Dermis microvascular lymphatic vessel endothelial cell (primary cell): ENCODE results near the gene APP. TPM values are rescaled to one million over a fixed set of nuclear protein-coding genes. Genes with fewer than 3 reads are reported as not detected.

Experiments
- DNase-seq, 2 donors: peaks; one replicate each; pipeline versions ENCODE4 v3.0.0 to v3.0.0-alpha.2; 2010; ENCODE audit warnings: low read depth in 2 of 2
- total RNA-seq: library from RNA; depleted of rRNA; stranded (reverse); fragments of >200 nt; gene quantifications from 2 replicates; pipeline ENCODE4 v1.2.1, GENCODE V29; 2014

APP gene
- total RNA-seq, 1 donor from 2014 or later: 603 TPM

DNA sequence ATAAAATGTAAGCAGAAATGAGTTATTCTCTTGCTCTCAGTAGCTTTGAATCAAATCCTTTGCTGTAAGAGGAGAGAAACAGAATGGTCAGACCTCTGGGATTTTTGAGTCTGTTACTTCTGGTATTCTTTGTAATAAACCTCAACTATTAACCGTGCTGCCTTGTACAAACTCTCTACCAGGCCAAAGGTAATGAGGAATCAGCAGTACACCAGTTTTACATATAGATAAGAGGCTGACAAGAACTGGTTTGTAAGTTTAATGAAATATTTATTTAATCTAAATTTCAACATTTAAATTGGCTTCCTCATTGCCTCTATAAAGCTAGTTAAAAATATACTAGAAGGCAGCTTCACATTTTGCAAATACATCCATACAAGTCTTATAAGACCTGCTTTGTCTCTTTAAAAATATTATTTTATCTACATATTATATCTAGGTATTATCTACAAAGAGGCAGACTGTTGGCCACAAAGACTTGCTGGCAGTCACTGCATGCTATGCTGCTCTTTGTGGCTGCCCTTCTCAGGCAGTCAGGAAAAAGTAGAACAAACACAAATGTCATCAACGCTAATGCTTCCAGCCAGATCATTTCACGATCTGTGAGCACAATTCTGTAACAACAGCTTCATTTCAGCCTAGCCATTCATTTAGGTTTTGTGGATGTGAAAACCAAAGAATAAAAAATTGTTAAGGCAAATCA is 262.8 kb downstream of the APP start:
- peak in 1 of 2 donors; percentile 58 for DNase-seq

DNA sequence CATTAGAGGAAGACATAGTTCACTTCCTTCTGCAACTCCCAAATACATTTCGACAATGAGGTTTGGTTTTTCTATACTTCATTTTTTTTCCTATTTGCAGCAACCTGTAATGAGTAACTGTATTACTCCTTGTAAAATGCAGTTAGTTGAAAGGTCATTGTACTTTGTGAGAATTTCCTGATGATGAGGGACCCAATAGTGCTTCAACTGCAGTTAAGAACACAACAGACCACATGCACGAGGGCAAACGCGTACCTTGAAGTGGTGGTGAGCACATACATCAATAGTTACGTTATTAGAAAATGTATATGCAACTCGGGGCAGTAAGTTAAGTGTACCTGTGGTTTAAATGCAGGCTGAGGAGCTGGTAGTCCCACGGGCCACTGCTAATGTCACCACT is 264.0 kb downstream of the APP start:
- DNase-seq: no peak

DNA sequence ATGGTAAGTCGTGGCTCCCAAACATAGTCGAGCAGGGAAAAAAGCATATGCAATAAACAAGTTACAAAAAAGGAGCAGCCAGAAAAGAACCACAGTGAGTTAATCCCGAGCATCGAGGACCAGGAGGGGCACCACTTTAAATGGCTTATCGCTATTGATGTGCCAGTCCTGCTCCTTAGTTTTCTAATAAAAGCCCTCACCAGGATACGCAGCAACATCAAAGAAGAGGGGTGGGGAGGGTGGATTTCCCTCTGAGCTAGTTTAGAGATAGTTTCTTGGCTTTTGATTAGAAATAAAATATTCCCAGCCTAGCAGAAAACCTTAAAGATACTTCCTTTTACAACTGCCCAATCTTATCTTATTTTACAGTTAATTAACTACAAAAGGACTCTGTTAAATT is 265.4 kb downstream of the APP start:
- no peak for DNase-seq

DNA sequence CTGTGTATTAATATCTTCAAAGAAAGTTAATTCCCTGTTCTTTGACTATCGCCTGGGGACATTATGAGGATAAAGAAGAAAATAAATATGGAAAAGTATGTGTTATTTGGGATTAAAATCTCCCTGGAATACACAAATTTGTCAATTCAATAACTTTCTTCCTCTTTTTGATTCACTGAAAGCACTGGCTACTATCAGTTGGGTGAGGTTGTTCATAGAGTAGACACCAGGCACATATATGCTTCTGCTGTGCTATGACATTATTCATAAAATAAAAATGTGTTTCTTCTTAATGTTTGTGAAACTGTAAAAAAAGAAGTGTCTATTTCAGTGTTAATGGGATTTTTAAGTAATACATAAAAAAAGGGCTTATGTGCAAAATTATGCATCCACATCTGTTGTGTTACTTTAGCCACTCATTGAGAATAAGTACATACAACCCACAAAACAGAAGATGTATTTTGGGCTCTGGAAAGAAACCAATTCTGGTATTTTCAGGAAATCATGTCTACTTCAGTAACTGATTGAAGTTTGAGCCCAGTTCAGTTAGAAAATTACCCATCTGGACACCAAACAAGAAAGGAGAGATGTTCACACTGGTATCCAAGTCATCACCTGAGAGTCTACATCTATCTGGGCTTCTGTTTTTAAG is 266.4 kb downstream of the APP start:
- no peak for DNase-seq

DNA sequence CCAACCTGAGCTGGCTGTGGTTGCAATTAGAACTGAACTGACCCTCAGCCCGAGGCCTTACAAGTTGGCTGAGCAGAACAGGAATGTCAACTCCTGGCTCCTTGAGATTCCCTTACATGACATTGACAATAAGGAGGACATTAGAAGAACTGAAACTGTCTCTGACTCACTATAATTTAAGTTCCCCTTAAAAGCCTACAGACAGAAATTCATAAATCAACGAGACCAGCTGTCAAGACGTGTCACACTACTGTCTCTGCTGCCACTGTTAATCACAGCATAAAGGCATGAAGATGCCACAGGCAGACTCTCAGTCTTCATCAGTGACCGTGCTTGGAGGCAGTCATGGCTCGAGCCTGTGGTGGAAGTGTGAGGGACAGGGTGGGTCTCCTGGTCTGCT is 267.0 kb downstream of the APP start:
- no peak for DNase-seq

DNA sequence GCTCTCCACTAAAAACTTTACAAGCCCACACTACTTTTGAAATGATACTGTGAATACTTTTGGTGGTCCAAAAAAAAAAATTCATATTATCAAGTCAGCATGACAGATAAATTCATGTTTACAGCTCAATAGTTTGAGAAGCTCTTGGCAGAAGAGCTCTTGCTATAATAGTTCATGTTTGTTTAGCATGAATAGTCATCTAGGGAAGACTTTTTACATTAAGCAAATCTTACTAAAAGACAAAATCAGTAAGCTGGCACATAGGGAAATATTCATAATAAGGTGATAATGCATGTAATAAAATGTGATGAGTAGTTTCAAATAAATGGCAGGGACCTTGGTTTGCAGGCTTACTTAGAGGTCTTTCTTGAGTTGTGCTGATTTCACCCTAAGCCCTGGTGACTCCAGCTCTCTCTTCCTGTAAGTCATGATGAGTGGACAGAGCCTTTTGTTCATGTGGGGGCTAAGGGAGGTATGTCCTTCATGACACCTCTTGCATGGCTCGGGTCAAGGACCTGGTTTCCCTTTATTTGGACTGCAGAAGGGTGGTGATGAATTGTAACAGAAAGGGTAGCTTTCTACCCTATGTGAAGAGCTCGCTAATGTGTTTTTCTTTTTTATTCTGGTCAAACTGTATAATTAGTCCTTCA is 269.1 kb downstream of the APP start:
- DNase-seq: peak in 1 of 2 donors; percentile 56

DNA sequence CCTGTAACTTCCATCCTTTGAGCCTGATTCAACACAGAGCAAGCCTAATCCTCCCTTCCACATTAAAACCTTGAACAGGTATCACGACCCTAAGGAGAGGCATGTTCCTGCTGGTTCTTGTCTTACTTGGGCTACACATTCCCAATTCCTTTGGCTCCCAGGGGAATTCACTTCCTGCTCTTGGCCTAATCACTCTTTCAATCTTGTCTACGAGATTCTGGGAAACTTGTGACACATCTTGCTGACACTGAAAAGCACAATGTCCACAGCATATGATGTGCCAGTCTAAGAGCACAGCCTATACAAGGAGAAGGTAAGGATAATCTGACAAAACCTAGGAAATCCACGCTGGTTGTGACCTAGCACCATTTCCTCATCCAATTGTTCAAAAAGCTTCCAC is 271.9 kb downstream of the APP start:
- peak in 1 of 2 donors; percentile 31 for DNase-seq

DNA sequence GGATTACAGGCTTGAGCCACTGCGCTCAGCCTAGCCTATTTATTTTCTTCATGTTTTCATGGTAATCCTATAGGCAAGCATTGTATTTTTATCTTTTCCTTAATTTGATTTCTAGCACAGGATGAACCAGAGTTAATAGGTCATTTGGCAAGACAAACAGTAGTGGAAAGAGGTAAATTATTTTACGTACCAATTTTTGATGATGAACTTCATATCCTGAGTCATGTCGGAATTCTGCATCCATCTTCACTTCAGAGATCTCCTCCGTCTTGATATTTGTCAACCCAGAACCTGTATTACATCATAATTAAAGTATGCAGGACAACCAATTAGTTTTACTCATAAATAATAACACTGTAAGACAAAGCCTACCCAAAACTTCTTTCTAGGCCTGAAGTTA is 273.2 kb downstream of the APP start:
- no peak for DNase-seq

DNA sequence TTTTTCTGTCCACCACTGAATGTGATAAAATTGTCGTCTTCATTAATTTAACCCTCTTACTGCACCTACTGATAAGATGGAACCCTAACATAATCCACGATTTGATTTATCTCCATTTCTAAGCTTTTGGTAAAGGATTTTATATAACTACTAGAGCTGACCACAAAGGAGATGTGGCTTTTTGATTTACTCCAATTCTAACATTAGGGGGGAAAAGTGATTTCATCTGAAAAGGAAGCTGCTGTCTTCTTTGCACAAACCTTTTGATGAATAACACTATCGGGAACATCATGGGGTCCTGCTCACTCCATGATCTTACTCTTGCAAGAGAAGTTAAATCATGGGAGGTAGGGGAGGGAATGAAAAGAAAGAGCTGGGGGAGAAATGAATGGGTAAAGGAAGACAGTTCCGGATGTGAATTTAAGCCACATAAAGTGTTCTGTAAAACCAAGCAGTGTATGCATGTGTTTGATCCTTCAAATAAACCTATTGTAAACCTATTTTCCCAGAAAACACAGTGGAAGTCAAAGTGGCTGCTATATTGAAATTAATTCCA is 274.0 kb downstream of the APP start:
- DNase-seq: no peak

DNA sequence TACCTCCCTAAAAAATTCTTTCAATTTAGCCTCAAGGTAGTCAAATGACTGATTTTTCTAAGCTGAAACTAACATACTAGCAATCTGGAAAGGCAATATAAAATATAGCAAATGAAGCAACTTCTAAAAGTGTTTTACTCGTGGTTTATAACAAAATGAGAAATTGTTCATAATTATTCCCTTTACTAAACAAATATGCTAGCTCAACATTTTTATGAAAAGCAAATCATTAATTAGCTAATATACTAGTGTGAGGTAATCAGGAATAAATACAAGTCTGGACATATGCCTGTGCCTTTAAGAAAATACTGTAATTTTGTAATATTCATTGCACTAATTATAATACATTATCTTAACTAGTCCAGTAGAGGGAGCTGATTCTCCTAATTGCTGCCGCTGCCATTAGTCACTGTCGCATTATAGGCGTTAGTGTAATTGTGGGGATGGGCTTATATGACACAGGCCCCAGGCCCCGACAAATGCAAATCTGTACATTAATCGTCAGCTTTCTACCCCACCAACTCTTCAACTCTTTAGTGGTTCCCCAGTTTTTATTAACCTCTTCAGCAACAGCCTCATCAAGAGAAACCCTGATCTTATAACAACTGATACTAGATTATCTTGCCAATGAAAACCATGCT is 274.9 kb downstream of the APP start:
- DNase-seq: peak in 1 of 2 donors; percentile 70

DNA sequence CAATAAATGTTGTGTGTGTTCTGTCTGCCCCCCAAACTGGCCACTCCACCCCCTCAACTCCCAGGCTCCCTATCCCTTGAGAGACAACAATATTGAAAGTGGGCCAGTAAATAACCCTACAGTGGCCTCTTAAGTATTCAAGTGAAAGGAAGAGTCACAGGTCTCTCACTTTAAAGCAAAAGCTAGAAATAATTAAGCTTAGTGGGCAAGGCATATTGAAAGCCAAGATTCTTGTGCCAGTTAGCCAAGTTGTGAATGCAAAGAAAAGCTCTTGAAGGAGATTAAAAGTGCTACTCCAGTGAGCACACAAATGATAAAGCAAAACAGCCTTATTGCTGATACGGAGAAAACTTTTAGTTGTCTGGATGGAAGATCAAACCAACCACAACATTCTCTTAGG is 277.4 kb downstream of the APP start:
- no peak for DNase-seq

DNA sequence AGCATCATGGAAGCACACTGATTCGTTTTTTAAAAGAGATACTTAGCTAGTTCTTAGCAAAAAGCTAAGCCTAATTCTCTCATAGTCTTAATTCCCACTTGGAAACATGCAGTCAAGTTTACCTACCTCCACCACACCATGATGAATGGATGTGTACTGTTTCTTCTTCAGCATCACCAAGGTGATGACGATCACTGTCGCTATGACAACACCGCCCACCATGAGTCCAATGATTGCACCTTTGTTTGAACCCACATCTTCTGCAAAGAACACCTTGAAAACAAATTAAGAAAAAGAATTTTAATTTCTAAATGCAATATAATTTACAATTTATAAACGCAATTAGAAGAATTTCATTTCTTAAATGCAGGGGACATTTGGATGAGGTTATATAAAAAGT is 279.0 kb downstream of the APP start:
- DNase-seq: no peak

DNA sequence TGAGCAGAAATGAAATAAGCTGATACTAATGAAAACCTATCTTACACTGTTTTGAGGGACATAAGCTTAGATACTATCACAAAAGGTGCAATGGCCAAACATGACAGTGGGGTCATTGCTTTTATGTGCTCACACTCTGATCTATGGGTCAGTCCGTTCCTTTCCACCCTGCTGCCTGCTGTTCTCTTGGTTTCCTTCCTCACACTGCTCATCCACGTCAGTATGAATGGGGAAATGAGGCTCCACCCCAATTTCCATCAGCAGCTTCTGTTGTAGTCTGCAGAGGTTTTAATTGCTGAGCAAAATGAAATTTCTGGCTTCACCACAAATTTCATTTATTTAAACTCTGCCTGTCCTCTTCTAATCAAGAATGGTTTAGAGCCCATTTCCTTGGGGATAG is 280.6 kb downstream of the APP start:
- peak; percentile 46 to 81 for DNase-seq

DNA sequence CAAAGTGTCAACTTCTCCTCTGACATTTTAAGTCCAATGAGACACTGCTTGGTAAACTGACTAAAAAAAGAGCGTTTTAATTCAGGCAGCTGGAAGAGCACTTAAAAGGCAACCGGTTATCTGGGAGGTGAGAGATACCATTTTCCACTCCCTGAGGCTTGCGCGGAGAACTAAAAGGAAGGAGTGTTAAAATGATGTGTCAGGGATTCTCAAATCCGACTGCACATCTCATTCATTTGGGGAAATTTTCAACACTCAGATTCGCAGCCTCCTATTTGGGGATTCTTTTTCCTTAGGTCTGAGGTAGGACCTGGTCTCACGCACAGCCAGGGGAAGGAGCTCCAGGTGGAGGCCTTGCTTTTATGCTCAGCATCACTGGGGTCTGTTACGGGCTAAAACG is 281.9 kb downstream of the APP start:
- no peak for DNase-seq

DNA sequence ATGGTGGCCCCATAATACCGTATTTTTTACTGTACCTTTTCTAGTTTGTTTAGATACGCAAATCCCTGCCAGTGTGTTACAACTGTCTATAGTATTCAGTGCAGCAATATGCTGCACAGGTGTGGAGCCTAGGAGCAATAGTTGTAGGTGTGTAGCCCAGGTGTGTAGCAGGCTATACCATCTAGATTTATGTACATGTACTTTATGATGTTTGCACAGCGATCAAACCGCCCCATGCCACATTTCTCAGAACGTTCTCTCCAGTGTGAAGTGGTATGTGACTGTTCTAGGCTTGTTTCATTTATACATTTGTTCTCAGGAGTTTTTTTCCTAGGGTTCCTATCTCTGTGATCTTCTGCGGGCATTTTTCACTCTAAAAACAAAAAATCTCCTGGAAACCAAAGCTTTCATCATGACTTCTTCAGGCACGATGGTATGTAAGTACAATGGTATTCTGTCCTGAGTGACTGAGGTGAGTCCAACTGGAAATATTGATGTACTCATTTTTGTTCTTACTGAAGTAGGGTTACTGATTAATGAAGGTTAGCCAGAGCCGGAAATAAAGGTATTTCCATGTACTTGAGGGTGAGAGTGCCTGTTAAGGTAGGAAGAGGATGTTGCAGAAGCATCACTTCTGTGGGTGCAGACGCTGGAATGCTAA is 282.8 kb downstream of the APP start:
- no peak for DNase-seq

DNA sequence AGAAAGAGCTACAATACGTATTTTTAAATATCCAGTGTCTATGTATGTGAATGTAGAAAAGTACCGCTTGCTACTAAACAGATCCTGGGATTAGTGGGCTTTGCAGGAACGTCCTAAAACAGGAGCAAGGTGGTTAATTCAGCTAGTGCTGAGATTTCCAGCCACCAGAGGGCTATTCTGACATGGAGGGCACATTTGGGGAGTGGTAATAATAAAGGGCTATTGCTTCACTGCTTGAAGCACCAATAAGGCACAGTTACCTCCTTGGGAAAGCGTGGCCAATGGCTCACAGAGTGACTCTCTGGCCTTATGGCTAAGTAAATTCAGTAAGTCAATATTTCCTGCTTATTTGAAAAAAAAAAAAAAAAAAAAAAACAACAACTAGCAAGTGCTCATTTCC is 283.4 kb downstream of the APP start:
- no peak for DNase-seq

DNA sequence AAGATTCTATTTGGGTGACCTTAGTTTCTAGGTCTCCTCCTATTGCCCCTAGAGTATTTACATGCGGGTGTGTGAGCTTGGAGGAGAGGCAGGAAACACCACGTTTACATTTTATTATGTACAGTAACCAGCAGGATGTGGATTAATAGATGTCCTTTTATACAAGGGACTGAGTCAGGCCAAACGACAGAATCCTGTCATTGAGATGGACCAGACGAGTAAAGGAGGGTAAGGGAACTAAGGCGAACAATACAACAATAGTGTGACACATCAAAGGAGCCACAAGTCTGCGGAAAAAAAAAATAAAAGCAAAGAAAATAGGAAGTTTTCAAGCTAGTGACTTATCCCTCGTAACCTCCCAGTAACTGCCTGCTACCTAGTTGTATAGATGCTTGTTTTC is 284.7 kb downstream of the APP start:
- DNase-seq: peak in 1 of 2 donors; percentile 90

DNA sequence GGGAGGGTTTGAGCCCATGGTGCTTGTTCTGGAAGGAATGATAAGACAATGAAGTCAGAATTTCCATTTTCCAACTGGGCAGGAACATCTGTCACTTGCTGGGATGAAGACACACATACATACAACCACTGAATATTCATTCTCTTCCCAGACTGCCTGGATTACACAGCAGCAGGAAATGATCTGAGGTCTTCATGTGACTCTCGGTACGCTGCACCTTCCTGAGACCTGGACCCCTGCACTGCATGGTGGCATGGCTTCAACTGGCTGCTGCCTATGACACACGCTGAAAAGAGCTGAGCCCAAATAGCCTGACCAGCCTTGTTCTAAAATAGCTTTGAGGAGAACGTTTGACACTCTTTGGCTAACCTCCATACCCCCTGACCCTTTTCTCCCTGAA is 285.2 kb downstream of the APP start:
- peak; percentile 76 to 82 for DNase-seq

DNA sequence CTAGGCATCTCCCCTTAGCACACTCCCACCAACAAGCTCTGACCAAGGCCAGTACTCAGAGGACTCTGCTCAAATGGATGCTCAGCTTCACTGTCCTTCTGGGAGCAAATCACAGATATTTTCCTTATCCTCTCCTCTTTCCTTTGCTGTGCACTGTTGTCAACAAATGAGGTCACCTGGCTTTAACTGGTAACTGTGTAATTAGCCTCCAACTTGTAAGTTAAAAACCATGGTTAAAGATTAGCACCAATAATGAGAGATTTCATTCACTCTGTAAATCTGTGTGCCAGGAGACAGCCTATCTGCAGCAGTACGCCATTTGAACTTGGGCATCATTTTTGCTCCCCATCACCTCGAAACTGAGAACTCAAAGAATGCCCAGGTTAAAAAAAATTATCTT is 286.3 kb downstream of the APP start:
- no peak for DNase-seq

DNA sequence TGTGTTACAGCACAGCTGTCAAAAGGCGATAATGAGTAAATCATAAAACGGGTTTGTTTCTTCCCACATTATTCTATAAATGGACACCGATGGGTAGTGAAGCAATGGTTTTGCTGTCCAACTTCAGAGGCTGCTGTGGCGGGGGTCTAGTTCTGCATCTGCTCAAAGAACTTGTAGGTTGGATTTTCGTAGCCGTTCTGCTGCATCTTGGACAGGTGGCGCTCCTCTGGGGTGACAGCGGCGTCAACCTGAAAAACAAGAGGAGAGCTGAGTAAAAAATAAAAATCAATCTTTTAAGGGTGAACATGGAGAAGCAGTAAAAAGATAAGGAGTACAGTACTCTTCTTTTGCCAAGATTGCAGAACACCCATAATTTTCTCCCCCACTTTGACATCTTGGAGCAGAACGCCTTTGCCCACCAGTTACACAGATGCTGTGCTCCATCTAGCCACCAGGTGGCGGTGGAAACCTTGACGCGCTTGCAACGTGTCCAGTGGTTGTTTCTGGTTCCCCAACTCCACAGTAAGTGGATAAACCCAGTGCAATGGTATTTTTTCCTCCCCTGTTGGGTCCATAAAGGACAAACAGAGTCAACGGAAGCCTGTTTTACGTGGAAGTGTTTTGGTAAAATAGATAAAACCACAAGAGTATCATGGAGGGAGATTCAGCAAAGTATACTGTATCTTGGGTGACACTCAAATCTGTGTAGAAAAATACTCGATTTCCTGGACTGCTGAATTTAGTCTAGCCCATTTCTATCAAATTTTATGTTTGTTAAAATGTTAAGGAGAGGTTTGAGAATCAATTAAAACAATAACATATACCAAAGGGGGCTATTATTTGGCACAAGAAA is 288.8 kb downstream of the APP start:
- DNase-seq: peak; percentile 48 to 74

DNA sequence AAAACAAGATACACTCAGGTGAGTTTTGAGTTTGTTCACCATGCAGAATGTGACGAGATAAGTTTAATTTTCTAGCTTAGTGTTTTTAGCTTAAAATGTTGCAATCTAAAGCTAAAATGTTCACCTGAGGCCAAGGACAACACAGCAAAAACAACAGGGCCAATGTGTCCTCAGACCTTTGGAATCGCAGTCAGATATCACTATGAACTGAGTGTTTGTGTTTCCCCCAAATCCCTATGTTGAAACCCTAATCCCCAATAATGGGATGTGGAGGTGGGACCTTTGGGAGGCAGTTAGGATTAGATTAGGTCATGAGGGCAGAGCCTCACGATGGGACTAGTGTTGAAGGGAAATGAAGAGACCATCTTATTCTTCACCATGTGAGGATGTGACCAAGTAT is 291.4 kb downstream of the APP start:
- no peak for DNase-seq
